Upper lobe of right lung (tissue), 1 donor: ENCODE data around the gene GGACT. TPM values are rescaled to one million over a fixed set of nuclear protein-coding genes. Genes with fewer than 3 reads are reported as not detected.

Experiments used
- ATAC-seq: fragments of 200-7000 bp; cut with Tn5 transposase; one replicate; pipeline ENCODE4 v1.9.1; 2020; ENCODE audit warnings: mild to moderate bottlenecking, moderate library complexity
- DNase-seq: peaks from one replicate; pipeline ENCODE4 v3.0.0-alpha.2; 2020
- H3K27ac ChIP-seq: fragments of 200-600 bp; one replicate; pipeline ENCODE4 v1.8.0; 2022
- H3K27me3 ChIP-seq: fragments of 200-600 bp; one replicate; pipeline ENCODE4 v1.8.0; 2022; ENCODE audit warnings: mild to moderate bottlenecking
- H3K36me3 ChIP-seq: fragments of 200-600 bp; one replicate; pipeline ENCODE4 v1.8.0; 2022
- H3K4me1 ChIP-seq: fragments of 200-600 bp; one replicate; pipeline ENCODE4 v1.8.0; 2022
- H3K4me3 ChIP-seq: fragments of 200-600 bp; one replicate; pipeline ENCODE4 v1.8.0; 2022; ENCODE audit warnings: mild to moderate bottlenecking
- H3K9me3 ChIP-seq: fragments of 200-600 bp; one replicate; pipeline ENCODE4 v1.8.0; 2022
- CTCF ChIP-seq: fragments of 200-600 bp; IDR thresholded peaks from one replicate; pipeline ENCODE4 v1.8.0; 2022; ENCODE audit warnings: antibody characterized with exemption
- intact Hi-C: fragments of 100-400 bp; cut with DNase I; formaldehyde crosslinking; loops from one replicate; pipeline ENCODE4 v1.11.0; 2022
- total RNA-seq: library from RNA; stranded (reverse); fragmentation: NEBNext Ultra II Directional; extraction: Animal tissue kit (Norgen Biotek cat#: 25700); gene quantifications from one replicate; pipeline ENCODE4 v1.2.1, GENCODE V29; 2021
- donor health status: DM: no; HTN: yes; CAD: no; lungs with severe emphysema.

The GGACT gene
- total RNA-seq, 1 donor from 2014 or later: 4.7 TPM

- TF ChIP-seq CTCF: no peak
- ATAC-seq: no peak
- H3K9me3 ChIP-seq: no peaks in the 10 kb centered on the region
- H3K27ac ChIP-seq: no peak overlapping the region
- no peak for DNase-seq
- no peaks in the 10 kb centered on the region for H3K27me3 ChIP-seq
- H3K4me3 ChIP-seq: no peak overlapping the region
- H3K36me3 ChIP-seq: peaks cover 5% of the 10 kb centered on the region
- no peaks in the 10 kb centered on the region for H3K4me1 ChIP-seq
- intact Hi-C loops: no loop called here
These were observed 65.8 kb downstream of the GGACT start for GRCh38 chr13:100522618-100523309.

GRCh38 chr13:100521851-100522617, 66.6 kb downstream of the GGACT start:
- no peaks in the 10 kb centered on the region for H3K27me3 ChIP-seq
- no peaks in the 10 kb centered on the region for H3K36me3 ChIP-seq
- no peak overlapping the region for H3K27ac ChIP-seq
- intact Hi-C loops: no loop called here
- DNase-seq (no peak), ATAC-seq (no peak)
- no peak overlapping the region for H3K4me3 ChIP-seq
- H3K9me3 ChIP-seq: no peaks in the 10 kb centered on the region
- H3K4me1 ChIP-seq: no peaks in the 10 kb centered on the region
- no peak for TF ChIP-seq CTCF

- no peak for TF ChIP-seq CTCF
- no peak overlapping the region for H3K4me3 ChIP-seq
- H3K36me3 ChIP-seq: no peaks in the 10 kb centered on the region
- H3K27me3 ChIP-seq: no peaks in the 10 kb centered on the region
- no peaks in the 10 kb centered on the region for H3K9me3 ChIP-seq
- no peak for ATAC-seq
- DNase-seq: no peak
- intact Hi-C loops: no loop called here
- no peak overlapping the region for H3K27ac ChIP-seq
- no peaks in the 10 kb centered on the region for H3K4me1 ChIP-seq
These were observed 67.4 kb downstream of the GGACT start for GRCh38 chr13:100520936-100521850.

GRCh38 chr13:100519626-100520025, 69.0 kb downstream of the GGACT start:
- intact Hi-C loops: loop anchor here (10.0 kb wide), 1 partner anchor 865 kb away; no protein-coding TSS in a partner anchor
- ATAC-seq: no peak

More at GRCh38 chr13:100519626-100520025, 69.0 kb downstream of the GGACT start:
- DNase-seq: no peak
- H3K27ac ChIP-seq: no peak overlapping the region
- H3K4me3 ChIP-seq: no peak overlapping the region
- no peaks in the 10 kb centered on the region for H3K36me3 ChIP-seq
- TF ChIP-seq CTCF: no peak
- H3K4me1 ChIP-seq: peaks cover 1% of the 10 kb centered on the region
- no peaks in the 10 kb centered on the region for H3K9me3 ChIP-seq
- H3K27me3 ChIP-seq: no peaks in the 10 kb centered on the region
